GM11168 (cell line): Measurements from ENCODE around the gene PPARA.
"Not testable (repeated sequence)": the region's sequence is repeated elsewhere in the genome, so short reads cannot be mapped to it uniquely, and the experiment has no call there.

Experiments used
- in situ Hi-C: fragments of 300-500 bp; cut with MboI; formaldehyde crosslinking; loops from one replicate; pipeline ENCODE4 v1.12.0; 2022; ENCODE audit warnings: low sequenced_read_pairs; ENCODE audit not compliant: unreplicated experiment

The PPARA gene

DNA sequence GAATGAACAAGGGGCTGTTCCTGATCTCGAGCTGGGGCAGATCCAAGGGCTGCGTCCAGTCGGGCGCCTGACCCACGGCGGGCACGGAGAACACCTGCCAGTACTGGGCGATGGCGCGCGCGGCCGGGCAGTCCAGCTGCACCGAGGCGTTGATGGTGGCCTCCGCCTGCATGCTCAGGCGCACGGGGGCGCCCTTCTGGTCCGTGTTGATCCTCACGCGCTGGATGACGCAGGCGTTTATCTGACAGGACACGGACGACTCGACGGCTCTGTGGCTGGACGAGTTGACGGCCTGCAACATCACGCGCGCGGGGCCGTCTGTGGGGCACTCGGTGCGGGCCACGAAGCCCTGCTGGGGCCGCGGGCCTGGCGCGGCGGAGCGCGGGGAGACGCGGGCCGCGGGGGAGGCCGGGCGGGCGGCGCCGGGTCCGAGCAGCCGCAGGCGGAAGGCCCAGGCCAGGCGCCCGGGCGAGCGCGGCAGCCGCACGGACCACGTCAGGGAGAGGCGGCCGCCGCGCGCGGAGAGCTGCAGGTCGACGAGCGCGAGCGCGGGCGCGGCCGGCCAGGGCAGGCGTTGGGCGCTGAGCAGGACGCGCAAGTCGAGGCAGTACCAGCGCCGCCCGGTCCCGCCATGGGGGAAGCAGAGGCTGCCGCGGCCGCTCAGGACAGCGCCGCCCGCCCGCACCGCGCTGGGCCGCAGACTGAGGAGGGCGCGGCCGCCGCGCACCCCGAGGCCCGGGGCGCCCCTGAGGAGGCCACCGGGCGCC lies 112.3 kb downstream of the PPARA start:
- in situ Hi-C loops, result no loop called here

DNA sequence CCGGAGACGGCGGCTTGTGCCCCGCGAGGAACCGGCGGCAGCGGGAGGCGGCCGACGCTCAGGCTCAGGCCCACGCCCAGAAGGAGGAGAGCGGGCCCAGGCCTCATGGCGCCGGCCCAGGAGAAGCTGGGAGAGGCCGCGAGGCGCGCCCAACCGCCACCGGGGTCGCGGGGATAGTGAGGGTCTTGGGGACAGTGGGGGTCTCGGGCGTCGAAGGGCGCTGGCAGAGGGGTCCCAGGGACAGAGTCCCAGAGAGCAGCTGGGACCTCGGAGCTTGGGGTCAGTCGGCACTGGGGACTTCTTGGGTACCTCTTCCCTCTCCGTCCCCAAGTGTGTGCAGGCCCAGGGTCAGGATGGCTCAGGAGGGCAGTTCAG lies 112.9 kb downstream of the PPARA start, which contains the start of gene PKDREJ:
Gene PKDREJ, minus strand, starts transcription at position 128 of the 375 bp plus-strand sequence. Its CDS starts 21 bp downstream, at position 107.
- in situ Hi-C loops, result no loop called here

DNA sequence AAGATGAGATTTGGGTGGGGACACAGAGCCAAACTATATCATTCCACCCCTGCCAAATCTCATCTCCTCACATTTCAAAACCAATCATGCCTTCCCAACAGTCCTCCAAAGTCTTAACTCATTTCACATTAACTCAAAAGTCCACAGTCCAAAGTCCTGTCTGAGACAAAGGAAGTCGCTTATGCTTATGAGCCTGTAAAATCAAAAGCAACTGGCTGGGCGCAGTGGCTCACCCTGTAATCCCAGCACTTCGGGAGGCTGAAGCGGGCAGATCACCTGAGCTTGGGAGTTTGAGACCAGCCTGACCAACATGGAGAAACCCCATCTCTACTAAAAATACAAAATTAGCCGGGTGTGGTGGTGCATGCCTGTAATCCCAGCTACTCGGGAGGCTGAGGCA lies 114.2 kb downstream of the PPARA start:
- in situ Hi-C loops, result not testable (repeated sequence)

DNA sequence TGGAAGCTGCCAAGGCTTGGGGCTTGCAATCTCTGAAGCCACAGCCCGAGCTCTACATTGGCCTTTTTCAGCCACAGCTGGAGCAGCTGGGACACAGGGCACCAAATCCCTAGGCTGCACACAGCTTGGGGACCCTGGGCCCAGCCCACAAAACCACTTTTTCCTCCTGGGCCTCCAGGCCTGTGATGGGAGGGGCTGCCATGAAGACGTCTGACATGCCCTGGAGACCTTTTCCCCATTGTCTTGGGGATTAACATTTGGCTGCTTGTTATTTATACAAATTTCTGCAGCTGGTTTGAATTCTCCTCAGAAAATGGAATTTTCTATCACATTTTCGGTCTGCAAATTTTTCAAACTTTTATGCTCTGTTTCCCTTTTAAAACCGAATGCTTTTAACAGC lies 115.3 kb downstream of the PPARA start:
- in situ Hi-C loops, result not testable (repeated sequence)

DNA sequence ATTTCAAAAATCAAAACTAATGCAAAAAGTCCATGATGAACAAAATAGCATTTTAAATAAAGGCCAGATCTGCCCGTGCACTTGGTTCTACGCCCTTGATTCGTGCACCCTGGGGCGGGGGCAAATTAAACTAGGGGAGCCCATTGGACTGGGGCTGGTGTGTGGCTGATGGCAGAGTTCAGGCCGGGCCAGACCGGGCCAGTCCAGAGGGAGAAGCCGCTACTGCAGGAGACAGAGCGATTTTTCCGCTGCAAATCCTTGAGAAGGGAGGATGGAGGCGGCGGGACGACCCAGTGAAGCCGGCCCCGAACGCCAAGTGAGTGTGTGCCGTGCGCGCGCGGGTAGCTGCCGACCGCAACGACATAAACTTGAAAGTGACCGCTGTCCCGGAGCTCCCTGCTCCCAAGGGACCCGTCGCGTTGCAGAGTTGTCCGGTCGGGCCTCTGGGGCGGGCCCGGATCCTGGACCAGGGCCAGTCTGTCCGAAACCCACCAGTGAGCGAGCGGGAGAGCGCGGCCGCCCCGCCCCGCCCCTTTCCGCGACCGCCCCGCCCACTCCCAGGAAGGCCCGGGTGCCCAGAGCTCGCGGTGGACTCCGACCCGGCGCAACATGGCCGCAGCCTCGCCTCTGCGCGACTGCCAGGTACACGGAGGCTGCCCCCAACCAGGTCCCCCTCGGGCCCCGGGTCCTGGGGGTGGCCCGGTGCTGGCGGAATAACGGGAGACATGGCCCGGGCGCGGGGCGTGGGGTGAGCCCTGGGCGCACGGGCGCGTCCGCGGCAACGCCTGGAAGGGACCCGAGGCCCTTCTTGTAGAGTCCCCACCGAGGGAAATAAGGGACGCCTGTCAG lies 117.3 kb downstream of the PPARA start, which contains the start of gene TTC38:
Gene TTC38, plus strand, starts transcription at position 578 of the 849 bp plus-strand sequence. Its CDS starts 32 bp downstream, at position 610.
- in situ Hi-C loops, result no loop called here

DNA sequence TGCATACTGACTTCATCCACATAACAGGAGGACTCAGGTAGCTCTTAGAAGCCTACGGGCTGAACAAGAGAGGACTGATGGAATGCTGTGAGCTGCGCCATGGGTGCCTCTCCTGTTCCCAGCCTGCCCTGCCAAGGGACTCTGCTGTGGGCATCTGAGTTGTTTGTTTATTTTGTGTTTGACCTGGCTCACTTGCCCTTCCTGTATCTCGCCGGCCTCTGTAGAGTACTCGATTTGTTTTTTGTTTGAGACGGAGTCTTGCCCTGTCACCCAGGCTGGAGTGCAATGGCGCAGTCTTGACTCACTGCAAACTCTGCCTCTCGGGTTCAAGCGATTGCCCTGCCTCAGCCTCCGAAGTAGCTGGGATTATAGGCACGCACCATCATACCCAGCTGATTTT lies 119.2 kb downstream of the PPARA start:
- in situ Hi-C loops, result no loop called here

DNA sequence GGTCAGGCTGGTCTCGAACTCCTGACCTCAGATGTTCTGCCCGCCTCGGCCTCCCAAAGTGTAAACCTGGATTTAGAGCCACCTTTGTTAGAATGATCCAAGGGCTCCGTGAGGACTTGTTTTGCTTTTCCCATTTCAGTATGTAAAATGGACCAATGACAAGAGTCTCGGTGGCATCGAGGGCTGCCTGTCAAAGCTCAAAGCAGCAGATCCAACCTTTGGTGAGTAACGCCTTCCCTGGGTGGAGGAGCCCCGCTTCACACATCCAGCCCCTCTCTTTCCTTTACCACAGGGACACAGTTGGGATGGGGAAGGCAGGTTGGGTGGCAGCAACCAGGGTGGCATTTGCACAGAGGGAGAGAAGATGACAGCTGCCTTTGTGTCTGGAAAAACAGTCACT lies 121.9 kb downstream of the PPARA start:
- in situ Hi-C loops, result no loop called here

DNA sequence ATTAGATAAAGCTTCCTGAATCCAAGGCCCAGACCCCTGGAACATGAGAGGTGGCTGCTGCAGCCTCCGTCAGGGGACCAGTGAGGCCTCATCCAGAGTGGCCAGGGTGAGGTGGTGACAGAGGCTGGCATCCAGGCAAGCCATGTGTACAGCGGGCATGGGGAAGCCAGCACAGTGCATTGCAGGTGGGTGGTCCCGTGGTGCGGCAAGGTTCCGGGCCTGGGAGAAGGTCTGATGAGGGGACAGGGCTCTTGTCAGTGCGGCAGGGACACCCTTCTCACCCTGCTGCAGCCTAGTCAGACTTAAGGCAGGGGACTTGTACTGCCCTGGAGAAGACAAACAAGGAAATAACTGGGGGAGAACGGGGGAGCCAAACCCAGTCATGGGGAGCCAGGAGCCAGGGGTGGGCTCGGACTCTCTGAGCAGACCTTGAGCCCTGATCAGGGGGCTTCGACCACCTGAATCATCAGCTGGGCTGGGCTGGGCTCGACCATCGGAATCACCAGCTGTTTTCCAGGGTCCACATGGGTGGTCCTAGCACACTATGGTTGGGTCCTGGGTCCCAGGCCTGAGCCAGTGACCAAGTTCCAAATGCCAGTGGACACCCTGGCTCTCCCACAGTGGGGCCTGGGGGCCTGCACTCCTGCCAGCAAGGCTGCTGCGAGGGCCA lies 122.6 kb downstream of the PPARA start:
- in situ Hi-C loops, result no loop called here

DNA sequence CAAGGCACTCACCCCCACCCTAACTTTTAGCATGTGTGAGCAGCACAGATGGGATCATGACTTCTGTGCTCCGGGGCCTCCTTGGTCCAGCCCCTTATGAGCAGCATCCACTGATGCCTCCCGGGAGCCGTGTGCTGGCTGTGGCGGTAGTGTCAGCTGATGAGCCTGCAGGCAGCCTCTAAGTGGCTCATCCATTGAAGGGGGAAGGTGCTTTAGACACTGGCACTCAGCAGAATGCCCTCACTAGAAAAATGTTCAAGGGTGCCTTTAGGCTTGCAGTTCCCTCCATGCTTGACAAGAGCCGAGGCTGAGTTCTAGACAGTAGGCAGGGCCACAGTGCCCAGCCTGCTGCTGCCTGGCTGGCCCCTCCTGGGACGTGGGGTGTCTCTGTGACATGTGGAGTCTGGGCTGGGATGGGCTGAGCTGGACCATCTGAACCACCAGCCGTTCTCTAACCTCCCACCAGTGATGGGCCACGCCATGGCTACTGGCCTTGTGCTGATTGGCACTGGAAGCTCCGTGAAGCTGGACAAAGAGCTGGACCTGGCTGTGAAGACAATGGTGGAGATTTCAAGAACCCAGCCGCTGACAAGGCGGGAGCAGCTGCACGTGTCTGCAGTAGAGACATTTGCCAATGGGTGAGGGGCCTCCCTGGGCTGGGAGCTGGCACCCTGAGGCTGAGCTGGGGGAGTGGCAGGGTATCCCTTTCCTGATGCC lies 123.3 kb downstream of the PPARA start:
- in situ Hi-C loops, result no loop called here

DNA sequence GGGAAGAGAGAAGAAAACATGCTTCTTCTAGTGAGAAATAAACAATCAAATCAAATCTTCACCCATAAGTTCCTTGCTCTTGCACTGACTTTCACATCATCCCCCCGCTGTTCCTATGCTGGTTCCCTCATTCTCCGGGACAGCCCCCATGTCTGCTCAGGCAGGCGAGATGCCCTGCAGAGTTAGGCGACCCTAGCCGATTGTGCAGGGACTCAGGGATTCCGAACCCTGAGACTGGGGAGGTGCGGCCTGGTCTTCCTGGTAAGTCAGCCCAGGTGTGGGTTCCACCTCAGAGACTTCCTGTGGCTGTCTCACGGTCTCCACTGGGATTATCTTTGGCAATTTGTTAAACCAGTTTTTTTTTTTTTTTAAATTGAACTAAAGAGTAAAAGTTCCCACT lies 124.1 kb downstream of the PPARA start:
- in situ Hi-C loops, result no loop called here

DNA sequence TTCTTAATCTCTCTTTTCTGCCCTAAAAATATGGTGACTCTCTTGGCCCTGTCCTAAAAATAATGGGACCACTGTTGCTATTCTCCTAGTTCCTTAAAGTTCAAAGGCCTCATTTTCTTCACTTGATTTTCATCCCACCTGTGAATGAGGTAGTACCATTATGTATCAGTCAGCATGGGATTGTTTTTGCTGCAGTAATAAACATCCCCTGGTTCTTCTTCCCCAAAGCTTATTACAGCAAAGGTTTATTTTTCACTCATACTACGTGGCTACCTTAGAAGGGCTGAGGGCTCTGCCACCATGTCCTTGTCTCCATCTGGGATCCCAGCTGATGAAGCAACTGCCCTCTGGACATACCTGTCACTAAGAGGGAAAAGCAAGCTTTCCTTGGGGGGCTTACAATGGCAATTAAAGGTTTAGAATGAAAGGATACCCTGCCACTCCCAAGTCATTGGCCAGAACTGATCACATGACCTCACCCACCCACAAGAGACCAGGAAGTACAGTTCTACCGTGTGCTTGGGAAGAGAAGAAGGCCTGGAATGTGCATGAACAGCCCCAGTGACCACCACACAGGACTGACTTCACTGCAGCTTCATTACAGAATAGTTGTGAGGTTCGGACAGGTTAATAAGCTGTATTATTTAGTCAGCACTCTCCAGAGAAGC lies 125.3 kb downstream of the PPARA start:
- in situ Hi-C loops, result no loop called here

DNA sequence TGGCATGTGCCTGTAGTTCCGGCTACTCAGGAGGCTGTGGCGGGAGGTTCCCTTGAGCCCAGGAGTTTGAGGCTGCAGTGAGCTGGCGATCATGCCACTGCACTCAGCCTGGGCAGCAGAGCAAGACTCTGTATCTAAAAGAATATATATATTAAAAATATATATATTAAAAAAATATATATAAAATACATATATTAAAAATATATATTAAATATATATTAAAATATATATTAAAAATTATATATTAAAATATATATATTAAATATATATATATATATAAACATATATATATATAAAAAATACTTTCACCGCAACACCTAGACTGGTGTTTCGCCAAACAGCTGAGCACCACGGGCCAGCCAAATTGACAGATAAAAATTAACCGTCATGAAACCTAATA lies 126.2 kb downstream of the PPARA start:
- in situ Hi-C loops, result no loop called here

DNA sequence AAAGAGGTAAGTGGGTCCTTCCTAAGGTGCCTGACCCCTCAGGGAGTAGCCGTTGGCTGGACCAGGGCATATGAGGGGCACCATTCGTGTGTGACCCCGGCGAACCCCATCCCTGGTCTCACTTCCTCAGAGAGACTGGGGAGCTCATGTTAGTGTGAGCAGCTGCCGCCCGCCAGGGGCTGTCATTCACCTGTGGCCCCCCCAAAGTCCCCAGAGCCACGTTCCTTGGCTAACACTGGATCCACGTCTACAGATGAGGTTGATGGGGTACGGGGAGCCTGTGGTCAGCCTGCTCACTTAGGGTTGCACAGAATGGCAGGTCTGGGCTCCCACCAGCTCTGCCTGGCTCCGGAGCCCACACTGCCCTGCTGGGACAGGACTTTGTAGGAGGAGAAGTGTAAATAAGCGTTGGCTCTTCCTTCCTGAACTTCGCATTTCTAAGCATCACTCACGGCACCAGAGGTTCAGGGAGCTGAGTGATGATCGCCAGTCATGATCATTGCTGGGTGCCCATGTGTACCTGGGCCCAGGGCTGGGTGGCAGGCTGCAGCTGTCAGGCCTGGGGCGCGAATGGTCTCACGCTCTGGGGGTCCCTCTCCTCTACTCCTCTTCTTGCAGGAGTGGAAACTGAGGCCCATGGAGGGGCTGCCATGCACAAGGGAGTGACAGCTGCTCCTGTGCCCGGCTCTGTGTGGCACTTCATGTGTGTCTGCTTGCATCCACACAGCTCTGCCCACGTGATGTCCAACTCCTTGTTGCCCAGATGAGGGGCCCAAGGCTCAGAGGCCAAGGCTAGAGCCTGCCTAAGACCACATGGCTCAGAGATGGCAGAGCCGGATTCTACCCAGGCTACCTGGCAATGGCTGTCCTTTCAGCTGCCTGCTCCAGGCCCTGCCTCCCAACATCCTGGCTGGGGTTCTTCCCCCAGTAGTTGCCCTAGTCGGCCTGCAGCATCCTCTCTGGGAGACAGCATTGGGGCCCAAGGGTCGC lies 128.6 kb downstream of the PPARA start:
- in situ Hi-C loops, result no loop called here

DNA sequence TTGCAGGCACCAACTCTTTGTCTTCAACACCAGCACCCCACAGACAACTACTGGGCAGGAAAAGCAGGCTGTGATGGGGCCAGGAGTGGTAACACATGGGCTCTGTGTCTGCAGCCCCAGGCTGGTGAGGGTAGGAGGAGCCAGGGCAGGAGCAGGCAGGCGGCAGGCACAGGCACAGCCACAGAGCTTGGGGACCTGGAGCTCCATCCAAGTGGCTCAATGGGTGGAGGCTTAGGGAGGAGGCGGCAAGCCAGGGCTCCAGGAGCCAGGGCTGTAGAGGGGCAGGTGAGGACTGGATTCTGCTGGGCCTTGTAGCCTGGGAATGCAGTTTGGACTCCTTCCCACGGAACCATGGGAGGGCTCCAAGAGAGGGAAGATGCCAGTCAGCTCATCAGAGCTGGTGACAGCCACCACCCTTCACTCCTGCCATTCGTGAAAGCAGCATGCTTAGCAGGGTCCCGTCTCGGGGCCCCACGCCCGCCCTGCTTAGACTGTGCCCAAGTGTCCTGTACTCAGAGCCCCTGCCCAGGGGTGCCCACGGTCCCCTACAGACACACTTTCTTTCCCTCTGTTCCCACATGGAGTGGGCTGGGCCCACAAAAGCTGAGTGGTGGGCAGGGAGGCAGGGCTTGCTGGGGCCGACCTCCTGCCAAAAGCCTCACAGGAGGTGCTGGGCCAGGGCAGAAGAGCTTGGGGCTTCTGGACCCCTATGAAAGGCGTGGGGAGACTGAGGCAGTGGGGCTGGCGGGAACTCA lies 129.9 kb downstream of the PPARA start:
- in situ Hi-C loops, result no loop called here

DNA sequence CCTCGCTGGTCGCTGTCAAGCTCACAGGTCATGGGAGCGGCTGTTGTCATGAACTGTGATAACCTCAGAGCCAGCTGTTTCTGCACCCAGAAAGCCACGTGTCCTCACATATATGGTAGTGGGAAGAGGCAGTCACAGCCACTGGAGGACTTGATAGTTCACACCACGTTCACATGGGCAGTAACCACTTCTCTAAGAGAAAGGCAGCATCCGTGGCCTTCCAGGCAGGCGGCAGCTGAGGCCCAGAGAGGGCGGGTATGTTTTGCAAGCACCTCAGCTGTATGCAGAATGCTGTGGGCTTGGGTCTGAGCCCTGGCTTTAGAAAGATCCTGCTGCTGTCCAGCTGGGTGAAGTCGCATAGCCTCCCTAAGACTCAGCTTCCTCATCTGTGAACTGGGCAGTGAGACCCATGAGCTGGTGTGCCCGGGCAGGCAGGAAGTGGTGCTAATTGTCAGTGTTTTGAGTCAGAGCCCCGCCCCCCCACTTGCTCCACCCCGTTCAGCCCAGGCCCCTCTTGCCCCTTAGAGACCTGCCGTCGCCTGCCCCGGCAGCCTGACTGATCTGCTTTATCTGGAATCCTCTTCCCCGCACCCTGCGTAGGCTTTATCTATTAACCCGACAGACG lies 130.8 kb downstream of the PPARA start:
- in situ Hi-C loops, result no loop called here

DNA sequence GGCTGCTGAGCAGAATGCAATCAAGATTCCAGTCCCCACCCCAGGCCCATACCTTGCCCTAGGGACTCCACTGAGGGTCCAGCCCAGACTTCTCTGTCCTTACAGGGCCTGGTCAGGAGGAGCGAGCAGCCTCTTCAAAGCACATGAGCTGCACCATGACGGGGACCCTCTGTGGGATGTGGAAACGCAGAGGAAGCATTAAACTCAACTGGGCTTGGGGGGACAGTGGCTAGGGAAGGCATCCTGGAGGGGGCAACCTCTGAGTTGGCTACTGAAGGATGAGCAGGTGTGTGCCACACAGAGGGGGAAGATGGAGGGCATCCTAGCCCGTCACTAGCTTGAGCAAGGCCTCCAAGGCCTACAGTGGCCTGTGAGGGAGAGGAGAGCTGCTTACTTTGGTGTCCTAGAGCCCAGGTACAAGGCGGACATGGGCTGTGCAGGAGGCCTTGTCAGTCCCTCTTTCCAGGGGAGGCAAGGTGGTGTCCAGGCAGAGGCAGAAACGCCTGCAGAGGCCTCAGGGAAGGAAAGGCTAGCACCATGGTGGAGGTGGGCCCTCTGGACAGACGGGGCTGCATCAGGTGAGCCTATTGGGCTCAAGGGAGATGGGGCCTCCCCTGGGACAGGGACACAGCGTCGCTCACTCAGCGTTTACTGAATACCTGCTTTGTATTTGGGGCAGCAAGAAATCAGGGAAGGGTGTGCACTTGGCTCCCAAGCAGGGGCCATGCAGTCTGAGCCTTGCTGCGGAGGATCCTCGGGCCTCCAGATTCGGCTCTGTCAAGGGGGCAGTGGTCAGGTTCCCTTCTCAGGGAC lies 131.7 kb downstream of the PPARA start:
- in situ Hi-C loops, result no loop called here

DNA sequence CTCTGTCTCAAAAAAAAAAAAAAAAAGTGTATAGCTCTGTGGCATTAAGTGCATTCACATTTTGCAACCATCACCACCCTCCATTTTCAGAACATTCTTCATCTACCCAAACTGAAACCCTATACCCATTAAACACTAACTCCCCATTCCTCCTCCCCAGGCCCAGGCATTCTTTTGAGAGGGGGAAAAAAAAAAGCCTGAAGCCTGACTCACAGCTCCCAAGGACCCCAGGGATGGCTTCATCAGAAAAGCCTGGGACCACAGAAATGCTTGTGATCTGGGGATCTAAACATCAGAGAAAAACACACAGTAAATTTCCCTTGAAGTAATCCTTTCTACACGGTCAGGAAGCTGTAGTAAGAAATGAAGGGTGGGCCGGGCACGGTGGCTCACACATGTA lies 135.7 kb downstream of the PPARA start:
- in situ Hi-C loops, result no loop called here
